ENCODE measurements around the gene ATP2B2. TPM values are rescaled to one million over a fixed set of nuclear protein-coding genes. Genes with fewer than 3 reads are reported as not detected.

ATP2B2 gene
- polyA plus RNA-seq, 4 donors: 0.39 to 0.55 TPM; not detected in 2

DNA sequence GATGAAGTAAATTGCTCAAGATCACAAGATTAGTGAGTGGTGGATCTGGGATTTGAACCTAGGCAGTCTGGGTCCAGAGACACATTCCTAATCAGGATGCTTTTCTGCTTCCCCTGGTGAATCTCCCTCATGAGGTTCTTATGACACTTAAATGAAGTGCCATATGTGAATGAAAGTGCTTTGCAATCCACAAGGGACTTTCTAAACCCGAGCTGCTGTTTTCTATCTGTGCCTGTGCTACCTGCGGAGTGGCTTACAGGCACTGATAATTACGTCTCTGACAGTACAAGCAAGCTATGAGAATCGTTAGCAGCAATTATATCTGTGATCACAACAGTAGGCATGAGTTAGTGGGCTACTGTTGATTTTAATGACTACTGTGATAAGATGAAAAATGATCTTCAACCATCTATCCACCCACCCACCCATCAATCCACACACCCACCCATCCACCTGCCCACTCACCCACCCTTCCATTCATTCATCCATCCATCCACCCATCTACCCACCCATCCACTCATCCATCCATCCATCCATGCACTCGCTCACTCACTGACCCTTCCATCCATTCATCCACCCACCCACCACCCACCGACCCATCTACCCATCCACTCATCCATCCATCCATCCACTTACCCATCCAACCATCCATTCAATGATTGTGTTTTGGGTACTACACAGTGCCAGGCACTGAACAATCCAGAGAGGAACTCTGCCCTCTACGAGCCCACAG is 51.8 kb downstream of the ATP2B2 start:
- no peak for FAIRE-seq
- WGBS, 3 donors: 50 to 62% (median 55%) methylated on average over 7 of the region's 7 CpGs

DNA sequence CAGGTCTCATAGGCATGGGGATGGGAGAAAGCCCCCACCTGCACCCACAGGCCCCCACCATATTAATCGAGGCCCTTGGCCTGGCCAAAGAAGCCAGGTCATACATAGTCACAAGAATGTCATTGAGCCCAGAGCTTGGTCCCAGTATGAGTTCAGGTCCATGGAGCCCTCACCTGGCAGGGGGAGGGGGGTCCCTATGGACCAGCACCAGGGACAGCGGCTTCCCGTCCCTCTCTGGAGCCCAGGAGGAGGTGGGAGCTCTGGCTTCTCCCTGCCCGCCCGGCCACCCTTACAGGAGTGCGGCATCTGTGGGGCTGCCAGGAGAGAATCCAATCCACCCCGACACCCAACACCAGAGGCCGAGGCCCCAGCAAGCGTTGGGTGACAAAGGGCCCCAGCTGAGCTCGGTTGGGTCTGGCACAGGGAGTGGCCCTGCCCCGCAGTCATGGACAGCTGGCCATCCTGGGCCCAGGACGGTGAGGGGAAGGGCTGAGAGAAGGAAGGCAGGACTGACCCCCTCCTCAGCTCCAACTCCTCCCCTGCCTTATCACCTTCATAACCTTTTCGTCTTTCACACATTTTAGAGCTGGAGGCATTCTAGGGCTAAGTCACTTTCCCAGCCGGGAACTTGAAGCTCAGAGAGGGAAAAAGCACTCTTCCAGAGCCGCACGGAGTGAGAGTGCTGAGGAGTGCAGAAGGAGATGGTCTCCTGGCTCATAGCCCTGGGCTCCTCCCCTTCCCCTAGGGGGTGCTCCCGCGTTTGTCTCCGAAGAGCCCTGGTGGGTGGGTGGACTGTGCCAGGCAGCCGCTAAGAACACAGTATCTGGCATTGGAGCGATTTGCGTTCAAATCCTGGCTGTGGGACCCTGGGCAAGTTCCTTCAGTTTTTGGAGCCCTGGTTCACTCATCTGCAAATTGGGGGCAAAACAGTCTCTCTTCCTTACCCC is 54.6 kb downstream of the ATP2B2 start:
- Histone ChIP-seq H3K27me3 (ENCODE audit: control insufficient read depth in 3 of 3, insufficient read depth in 3 of 3, low read length in 3 of 3) (peaks cover 0 to 3% (median 0%) of the 10 kb centered on the region in 3 donors), H3K9me3 (ENCODE audit: control insufficient read depth in 2 of 2, insufficient read depth in 1 of 2, low read depth in 1 of 2, low read length in 1 of 2) (no peaks in the 10 kb centered on the region), H3K4me3 (ENCODE audit: low read depth in 1 of 3, low read length in 3 of 3) (no peak overlapping the region), H3K27ac (ENCODE audit: low read depth in 1 of 3, low read length in 2 of 3) (no peak overlapping the region), H3K4me1 (ENCODE audit: control insufficient read depth in 3 of 3, insufficient read depth in 2 of 3, low read depth in 1 of 3, low read length in 2 of 3) (no peaks in the 10 kb centered on the region), H3K36me3 (ENCODE audit: control insufficient read depth in 3 of 3, insufficient read depth in 2 of 3, low read depth in 1 of 3, low read length in 3 of 3) (no peaks in the 10 kb centered on the region)
- no peak for DNase-seq
- no peak for FAIRE-seq
- 51 to 57% (median 55%) methylated on average over 22 of the region's 22 CpGs for WGBS, 3 donors

More for the DNA sequence above, 51.8 kb downstream of the ATP2B2 start:
- H3K27me3 ChIP-seq (ENCODE audit: control insufficient read depth in 3 of 3, insufficient read depth in 3 of 3, low read length in 3 of 3): peaks cover 0 to 3% (median 0%) of the 10 kb centered on the region in 3 donors
- H3K4me3 ChIP-seq (ENCODE audit: low read depth in 1 of 3, low read length in 3 of 3): no peak overlapping the region
- no peaks in the 10 kb centered on the region for H3K9me3 ChIP-seq (ENCODE audit: control insufficient read depth in 2 of 2, insufficient read depth in 1 of 2, low read depth in 1 of 2, low read length in 1 of 2)
- DNase-seq: no peak
- no peaks in the 10 kb centered on the region for H3K4me1 ChIP-seq (ENCODE audit: control insufficient read depth in 3 of 3, insufficient read depth in 2 of 3, low read depth in 1 of 3, low read length in 2 of 3)
- H3K27ac ChIP-seq (ENCODE audit: low read depth in 1 of 3, low read length in 2 of 3): no peak overlapping the region
- H3K36me3 ChIP-seq (ENCODE audit: control insufficient read depth in 3 of 3, insufficient read depth in 2 of 3, low read depth in 1 of 3, low read length in 3 of 3): no peaks in the 10 kb centered on the region

DNA sequence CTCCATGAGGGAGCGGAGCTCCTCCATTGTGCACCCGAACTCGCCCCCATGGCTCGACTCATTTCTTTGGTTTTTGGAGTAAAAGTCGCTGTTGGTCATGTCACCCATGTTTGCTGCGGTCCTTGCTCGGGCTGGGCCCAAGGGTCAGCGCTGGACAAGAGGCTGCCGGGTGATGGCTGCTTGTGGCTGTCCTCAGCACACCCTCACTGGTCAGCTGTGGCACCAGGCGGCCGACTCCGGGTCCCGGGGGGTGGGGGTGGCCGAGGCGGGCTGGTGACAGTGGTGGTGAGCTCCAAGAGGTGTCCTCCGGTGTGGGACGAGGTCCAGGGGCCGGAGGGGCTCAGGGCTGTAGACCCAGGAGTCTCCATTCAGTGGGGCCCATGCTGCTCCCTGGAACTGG is 56.0 kb downstream of the ATP2B2 start:
- no peak overlapping the region for H3K27ac ChIP-seq (ENCODE audit: low read depth in 1 of 3, low read length in 2 of 3)
- DNase-seq: no peak
- 80 to 89% (median 88%) methylated on average over 18 of the region's 18 CpGs for WGBS, 3 donors
- no peaks in the 10 kb centered on the region for H3K36me3 ChIP-seq (ENCODE audit: control insufficient read depth in 3 of 3, insufficient read depth in 2 of 3, low read depth in 1 of 3, low read length in 3 of 3)
- H3K4me3 ChIP-seq (ENCODE audit: low read depth in 1 of 3, low read length in 3 of 3): no peak overlapping the region
- no peak for FAIRE-seq
- H3K9me3 ChIP-seq (ENCODE audit: control insufficient read depth in 2 of 2, insufficient read depth in 1 of 2, low read depth in 1 of 2, low read length in 1 of 2): no peaks in the 10 kb centered on the region
- peaks cover 0 to 3% (median 0%) of the 10 kb centered on the region in 3 donors for H3K27me3 ChIP-seq (ENCODE audit: control insufficient read depth in 3 of 3, insufficient read depth in 3 of 3, low read length in 3 of 3)
- H3K4me1 ChIP-seq (ENCODE audit: control insufficient read depth in 3 of 3, insufficient read depth in 2 of 3, low read depth in 1 of 3, low read length in 2 of 3): no peaks in the 10 kb centered on the region

DNA sequence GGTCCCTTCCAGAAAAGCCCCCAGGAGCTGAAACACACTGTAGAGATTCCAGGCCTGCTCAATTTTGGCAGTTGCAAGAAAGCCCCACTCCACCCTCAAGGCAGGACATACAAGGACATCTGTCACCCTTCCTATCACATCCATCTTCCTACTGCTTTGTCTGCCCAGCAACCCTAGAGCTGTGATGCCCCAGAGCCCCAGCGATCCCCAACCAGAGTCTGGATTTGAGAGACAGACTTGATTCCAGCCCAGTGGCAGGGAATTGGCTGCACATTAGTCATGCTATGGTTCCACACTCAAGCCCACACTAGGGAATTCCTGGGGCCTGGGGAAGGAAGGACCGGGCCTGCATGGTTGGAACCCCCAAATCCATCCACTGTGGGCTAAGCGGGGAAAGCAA is 56.8 kb downstream of the ATP2B2 start:
- no peaks in the 10 kb centered on the region for H3K4me1 ChIP-seq (ENCODE audit: control insufficient read depth in 3 of 3, insufficient read depth in 2 of 3, low read depth in 1 of 3, low read length in 2 of 3)
- peaks cover 0 to 3% (median 0%) of the 10 kb centered on the region in 3 donors for H3K27me3 ChIP-seq (ENCODE audit: control insufficient read depth in 3 of 3, insufficient read depth in 3 of 3, low read length in 3 of 3)
- H3K9me3 ChIP-seq (ENCODE audit: control insufficient read depth in 2 of 2, insufficient read depth in 1 of 2, low read depth in 1 of 2, low read length in 1 of 2): no peaks in the 10 kb centered on the region
- FAIRE-seq (no peak), DNase-seq (no peak)
- WGBS, 3 donors: 78 to 90% (median 80%) methylated on average over 3 of the region's 3 CpGs
- H3K27ac ChIP-seq (ENCODE audit: low read depth in 1 of 3, low read length in 2 of 3): no peak overlapping the region
- no peaks in the 10 kb centered on the region for H3K36me3 ChIP-seq (ENCODE audit: control insufficient read depth in 3 of 3, insufficient read depth in 2 of 3, low read depth in 1 of 3, low read length in 3 of 3)
- no peak overlapping the region for H3K4me3 ChIP-seq (ENCODE audit: low read depth in 1 of 3, low read length in 3 of 3)

DNA sequence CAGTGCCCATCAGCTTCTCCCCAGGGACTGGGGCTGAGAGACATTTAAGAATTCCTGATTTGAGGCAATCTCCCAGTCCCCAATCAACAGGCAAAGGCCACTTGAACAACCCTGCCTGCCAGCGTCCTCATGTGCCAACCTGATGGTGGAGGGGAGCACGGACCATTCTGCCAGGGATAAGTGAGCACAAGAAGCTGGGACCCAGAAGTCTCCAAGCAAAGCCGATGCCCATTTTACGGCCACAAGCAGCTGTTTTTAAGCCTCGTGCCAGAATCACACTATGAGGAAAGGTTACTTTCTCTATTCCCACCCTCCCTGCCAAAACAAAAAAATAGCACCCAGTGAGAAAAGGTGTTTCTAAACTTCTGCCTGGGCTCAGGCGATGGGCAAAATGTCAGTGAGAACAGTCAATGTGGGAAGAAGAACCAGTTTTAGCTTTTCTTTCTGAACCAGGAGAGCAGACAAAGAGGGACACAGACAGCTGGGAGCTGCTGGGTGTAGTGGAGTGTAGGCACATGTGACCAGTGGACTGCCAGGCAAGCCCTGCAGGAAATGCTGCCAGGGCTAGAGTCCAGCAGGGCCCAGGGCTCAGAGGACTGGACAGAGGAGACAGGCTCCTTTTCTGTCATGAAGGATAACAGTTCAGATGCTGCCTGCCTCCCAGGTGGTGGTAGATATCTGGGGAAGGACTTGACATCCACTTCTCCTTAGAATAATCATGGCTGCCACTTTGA is 57.7 kb downstream of the ATP2B2 start:
- Histone ChIP-seq H3K36me3 (ENCODE audit: control insufficient read depth in 3 of 3, insufficient read depth in 2 of 3, low read depth in 1 of 3, low read length in 3 of 3) (no peaks in the 10 kb centered on the region), H3K27me3 (ENCODE audit: control insufficient read depth in 3 of 3, insufficient read depth in 3 of 3, low read length in 3 of 3) (peaks cover 0 to 3% (median 0%) of the 10 kb centered on the region in 3 donors), H3K27ac (ENCODE audit: low read depth in 1 of 3, low read length in 2 of 3) (no peak overlapping the region), H3K4me1 (ENCODE audit: control insufficient read depth in 3 of 3, insufficient read depth in 2 of 3, low read depth in 1 of 3, low read length in 2 of 3) (no peaks in the 10 kb centered on the region), H3K9me3 (ENCODE audit: control insufficient read depth in 2 of 2, insufficient read depth in 1 of 2, low read depth in 1 of 2, low read length in 1 of 2) (no peaks in the 10 kb centered on the region), H3K4me3 (ENCODE audit: low read depth in 1 of 3, low read length in 3 of 3) (no peak overlapping the region)
- 56 to 68% (median 58%) methylated on average over 6 of the region's 6 CpGs for WGBS, 3 donors
- no peak for FAIRE-seq
- no peak for DNase-seq

DNA sequence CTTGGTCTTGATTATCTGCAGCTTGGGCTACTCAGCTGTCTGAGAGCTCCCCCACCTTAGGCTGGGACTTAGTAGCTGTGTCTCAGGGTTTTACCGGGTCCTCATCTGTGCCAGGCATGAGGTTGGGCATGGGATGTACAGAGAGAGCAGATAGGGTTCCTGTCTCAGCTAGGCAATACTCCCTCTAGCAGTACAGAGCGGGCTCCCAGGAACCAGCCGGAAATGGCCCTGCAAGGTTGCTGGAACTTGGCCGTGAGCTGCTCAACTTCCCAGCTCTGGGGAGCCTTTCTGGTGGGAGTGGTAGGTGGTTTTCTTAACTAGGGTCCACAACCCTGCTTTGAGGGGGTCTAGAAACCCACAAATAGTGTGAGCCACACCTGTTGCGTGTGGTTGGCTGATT is 58.3 kb downstream of the ATP2B2 start:
- Histone ChIP-seq H3K4me3 (ENCODE audit: low read depth in 1 of 3, low read length in 3 of 3) (no peak overlapping the region), H3K4me1 (ENCODE audit: control insufficient read depth in 3 of 3, insufficient read depth in 2 of 3, low read depth in 1 of 3, low read length in 2 of 3) (no peaks in the 10 kb centered on the region), H3K9me3 (ENCODE audit: control insufficient read depth in 2 of 2, insufficient read depth in 1 of 2, low read depth in 1 of 2, low read length in 1 of 2) (no peaks in the 10 kb centered on the region), H3K27ac (ENCODE audit: low read depth in 1 of 3, low read length in 2 of 3) (no peak overlapping the region), H3K27me3 (ENCODE audit: control insufficient read depth in 3 of 3, insufficient read depth in 3 of 3, low read length in 3 of 3) (peaks cover 0 to under 1% (median 0%) of the 10 kb centered on the region in 3 donors), H3K36me3 (ENCODE audit: control insufficient read depth in 3 of 3, insufficient read depth in 2 of 3, low read depth in 1 of 3, low read length in 3 of 3) (no peaks in the 10 kb centered on the region)
- 75 to 90% (median 81%) methylated on average over 5 of the region's 5 CpGs for WGBS, 3 donors
- no peak for DNase-seq
- FAIRE-seq: no peak

DNA sequence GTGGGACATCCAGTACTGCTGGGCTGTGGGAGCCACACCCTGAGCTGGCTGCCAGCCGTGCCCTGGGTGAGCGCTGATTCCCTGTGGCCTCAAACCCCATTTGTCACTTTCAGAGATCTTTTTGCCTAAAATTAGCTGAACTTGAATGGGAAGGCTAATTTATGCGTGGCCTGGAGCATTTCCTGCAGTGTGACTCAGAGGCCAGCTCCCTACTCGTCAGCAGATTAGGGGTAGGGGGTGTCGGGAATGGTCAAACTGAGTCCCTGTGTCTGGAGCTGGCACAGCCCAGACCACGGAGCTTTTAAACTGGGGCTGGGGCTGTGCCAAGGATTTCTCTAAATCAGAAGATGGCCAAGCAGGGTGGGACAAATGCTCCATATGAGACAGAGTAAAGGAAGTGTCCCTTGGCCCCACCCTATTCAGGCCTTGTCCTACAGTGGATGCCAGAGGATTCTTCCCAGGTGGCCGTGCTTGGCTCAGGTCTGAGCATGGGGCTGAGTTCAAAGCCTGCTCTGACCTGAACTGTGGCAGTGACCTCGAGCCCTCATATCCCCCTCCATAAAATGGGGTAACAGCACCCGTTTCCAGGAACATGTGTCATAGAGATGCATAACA is 59.7 kb downstream of the ATP2B2 start:
- WGBS, 3 donors: 50 to 57% (median 51%) methylated on average over 9 of the region's 9 CpGs
- DNase-seq (no peak), FAIRE-seq (no peak)
- Histone ChIP-seq H3K9me3 (ENCODE audit: control insufficient read depth in 2 of 2, insufficient read depth in 1 of 2, low read depth in 1 of 2, low read length in 1 of 2) (no peaks in the 10 kb centered on the region), H3K4me3 (ENCODE audit: low read depth in 1 of 3, low read length in 3 of 3) (no peak overlapping the region), H3K27ac (ENCODE audit: low read depth in 1 of 3, low read length in 2 of 3) (no peak overlapping the region), H3K4me1 (ENCODE audit: control insufficient read depth in 3 of 3, insufficient read depth in 2 of 3, low read depth in 1 of 3, low read length in 2 of 3) (no peaks in the 10 kb centered on the region), H3K36me3 (ENCODE audit: control insufficient read depth in 3 of 3, insufficient read depth in 2 of 3, low read depth in 1 of 3, low read length in 3 of 3) (no peaks in the 10 kb centered on the region), H3K27me3 (ENCODE audit: control insufficient read depth in 3 of 3, insufficient read depth in 3 of 3, low read length in 3 of 3) (no peaks in the 10 kb centered on the region)

DNA sequence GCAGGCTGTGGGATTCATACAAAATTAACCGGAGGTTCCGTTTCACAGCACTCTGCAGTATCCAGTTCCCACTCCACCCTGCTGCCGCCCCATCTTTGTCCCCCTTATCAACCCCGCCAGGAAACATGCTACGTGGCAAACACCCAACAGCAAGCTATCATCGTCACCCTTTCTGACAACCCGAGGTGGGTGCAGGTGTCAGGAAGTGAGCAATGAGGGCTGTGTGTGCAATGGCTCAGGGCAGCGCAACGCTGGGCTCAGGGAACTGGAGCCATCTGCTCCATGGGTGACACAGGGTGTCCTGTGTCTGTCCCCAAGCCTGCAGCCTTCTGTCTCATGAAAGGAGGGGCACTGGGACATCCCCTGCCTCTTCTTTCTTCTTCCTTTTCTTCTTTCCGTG is 60.9 kb downstream of the ATP2B2 start:
- Histone ChIP-seq H3K27ac (ENCODE audit: low read depth in 1 of 3, low read length in 2 of 3) (no peak overlapping the region), H3K27me3 (ENCODE audit: control insufficient read depth in 3 of 3, insufficient read depth in 3 of 3, low read length in 3 of 3) (no peaks in the 10 kb centered on the region), H3K4me3 (ENCODE audit: low read depth in 1 of 3, low read length in 3 of 3) (no peak overlapping the region), H3K36me3 (ENCODE audit: control insufficient read depth in 3 of 3, insufficient read depth in 2 of 3, low read depth in 1 of 3, low read length in 3 of 3) (no peaks in the 10 kb centered on the region), H3K9me3 (ENCODE audit: control insufficient read depth in 2 of 2, insufficient read depth in 1 of 2, low read depth in 1 of 2, low read length in 1 of 2) (no peaks in the 10 kb centered on the region), H3K4me1 (ENCODE audit: control insufficient read depth in 3 of 3, insufficient read depth in 2 of 3, low read depth in 1 of 3, low read length in 2 of 3) (no peaks in the 10 kb centered on the region)
- no peak for DNase-seq
- 57 to 69% (median 65%) methylated on average over 9 to 10 of the region's 10 CpGs for WGBS, 3 donors
- no peak for FAIRE-seq

Measured in small intestine (tissue), 7 donors.